RWPE2 (cell line): ENCODE results near the gene AKAP8L.

ENCODE experiments used
- ATAC-seq: fragments of 200-7000 bp; cut with Tn5 transposase; 3 replicates; pipeline ENCODE4 v1.9.1; 2021; ENCODE audit warnings: low read depth
- DNase-seq: peaks from one replicate; pipeline ENCODE4 v3.0.0-alpha.2; 2020; ENCODE audit warnings: low spot score
- H3K27ac ChIP-seq: fragments of 450-650 bp; 2 replicates; pipeline ENCODE4 v1.5.1; 2017; ENCODE audit warnings: mild to moderate bottlenecking; ENCODE audit not compliant: poor library complexity, severe bottlenecking
- H3K27me3 ChIP-seq: fragments of 250-450 bp; sonication (Bioruptor Pico); 2 replicates; pipeline ENCODE4 v1.5.1; 2021; ENCODE audit warnings: mild to moderate bottlenecking, moderate library complexity; ENCODE audit not compliant: insufficient read depth, poor library complexity, severe bottlenecking
- H3K36me3 ChIP-seq: fragments of 250-450 bp; sonication (Bioruptor Pico); 2 replicates; pipeline ENCODE4 v1.5.1; 2020; ENCODE audit warnings: low read depth, mild to moderate bottlenecking, moderate library complexity
- H3K4me1 ChIP-seq: fragments of 250-450 bp; sonication (Bioruptor Pico); 2 replicates; pipeline ENCODE4 v1.5.1; 2021; ENCODE audit warnings: mild to moderate bottlenecking, moderate library complexity; ENCODE audit not compliant: insufficient read depth, poor library complexity, severe bottlenecking
- H3K4me3 ChIP-seq: fragments of 250-450 bp; sonication (Bioruptor Pico); 2 replicates; pipeline ENCODE4 v1.5.1; 2021; ENCODE audit warnings: mild to moderate bottlenecking, moderate library complexity; ENCODE audit not compliant: severe bottlenecking
- H3K9me3 ChIP-seq: fragments of 250-450 bp; sonication (Bioruptor Pico); 2 replicates; pipeline ENCODE4 v1.5.1; 2021; ENCODE audit warnings: mild to moderate bottlenecking, moderate library complexity; ENCODE audit not compliant: severe bottlenecking
- CTCF ChIP-seq: fragments of 450-650 bp; IDR thresholded peaks from one replicate; pipeline ENCODE4 v1.5.1; 2017; ENCODE audit warnings: mild to moderate bottlenecking, moderate library complexity; ENCODE audit not compliant: poor library complexity, severe bottlenecking

The AKAP8L gene

GRCh38 chr19:15418579-15419412 lies at the start of gene AKAP8L:
AKAP8L (minus strand) TSS chr19:15418988; CDS start chr19:15418923, 65 bp downstream.
- ATAC-seq (peak; percentile 96), DNase-seq (peak; percentile 99)
- H3K9me3 ChIP-seq: peaks cover 4% of the 10 kb centered on the region
- H3K36me3 ChIP-seq: peaks cover 32% of the 10 kb centered on the region
- TF ChIP-seq CTCF: peak; percentile 75
- H3K4me1 ChIP-seq: no peaks in the 10 kb centered on the region
- peak within 1 kb of the TSS; percentile 78 for H3K4me3 ChIP-seq
- H3K27me3 ChIP-seq: no peaks in the 10 kb centered on the region
- peak within 1 kb of the TSS; percentile 51 for H3K27ac ChIP-seq

GRCh38 chr19:15467734-15468214 lies 49.0 kb upstream of the AKAP8L start:
- Histone ChIP-seq H3K4me1 (no peaks in the 10 kb centered on the region), H3K9me3 (no peaks in the 10 kb centered on the region), H3K27me3 (peaks cover 28% of the 10 kb centered on the region), H3K36me3 (no peaks in the 10 kb centered on the region), H3K4me3 (no peak overlapping the region), H3K27ac (no peak overlapping the region)
- DNase-seq (no peak), ATAC-seq (no peak)
- TF ChIP-seq CTCF: no peak

DNA sequence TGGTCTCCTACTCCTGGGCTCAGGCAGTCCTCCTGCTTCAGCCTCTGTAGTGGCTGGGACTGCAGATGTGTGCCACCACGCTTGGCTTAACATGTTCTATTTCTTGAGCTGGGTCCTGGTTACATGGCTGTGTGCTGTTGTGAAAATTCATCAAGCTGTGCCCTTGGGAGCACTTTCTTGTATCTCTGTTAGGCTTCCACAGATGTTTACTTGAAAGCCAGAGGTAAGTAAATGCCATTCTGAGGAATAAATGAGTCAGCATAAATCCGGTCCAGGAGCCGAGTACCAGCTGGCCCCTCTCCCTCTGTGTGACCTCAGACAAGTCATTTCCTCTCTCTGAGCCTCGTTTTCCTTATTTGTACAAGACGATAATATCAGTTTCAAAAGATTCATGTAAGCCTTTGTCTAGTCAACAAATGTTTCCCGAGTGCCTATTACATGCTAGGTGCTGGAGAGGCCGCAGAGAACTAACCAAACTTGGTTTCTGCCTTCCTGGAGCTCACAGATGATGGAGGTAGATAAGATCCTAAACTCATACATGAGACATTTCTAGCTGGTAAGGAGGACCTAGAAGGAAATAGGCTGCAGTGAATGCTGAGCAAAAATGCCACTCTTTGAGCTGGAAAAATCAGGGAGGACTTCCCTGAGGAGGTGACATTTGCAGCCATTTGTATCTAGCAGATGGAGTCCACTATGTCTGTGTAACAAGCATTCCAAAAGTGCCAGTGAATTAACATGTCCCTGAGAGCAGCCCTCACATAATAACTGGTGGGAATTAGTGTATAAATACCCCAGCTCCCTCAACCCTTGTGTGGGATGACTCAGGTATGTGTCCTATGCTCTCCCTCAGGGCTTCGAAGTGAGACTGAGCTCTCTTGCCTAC lies 48.3 kb upstream of the AKAP8L start:
- Histone ChIP-seq H3K4me3 (no peak overlapping the region), H3K27ac (no peak overlapping the region), H3K4me1 (no peaks in the 10 kb centered on the region), H3K36me3 (no peaks in the 10 kb centered on the region), H3K27me3 (peaks cover 28% of the 10 kb centered on the region), H3K9me3 (no peaks in the 10 kb centered on the region)
- no peak for TF ChIP-seq CTCF
- ATAC-seq: peak; percentile 74
- DNase-seq: no peak

DNA sequence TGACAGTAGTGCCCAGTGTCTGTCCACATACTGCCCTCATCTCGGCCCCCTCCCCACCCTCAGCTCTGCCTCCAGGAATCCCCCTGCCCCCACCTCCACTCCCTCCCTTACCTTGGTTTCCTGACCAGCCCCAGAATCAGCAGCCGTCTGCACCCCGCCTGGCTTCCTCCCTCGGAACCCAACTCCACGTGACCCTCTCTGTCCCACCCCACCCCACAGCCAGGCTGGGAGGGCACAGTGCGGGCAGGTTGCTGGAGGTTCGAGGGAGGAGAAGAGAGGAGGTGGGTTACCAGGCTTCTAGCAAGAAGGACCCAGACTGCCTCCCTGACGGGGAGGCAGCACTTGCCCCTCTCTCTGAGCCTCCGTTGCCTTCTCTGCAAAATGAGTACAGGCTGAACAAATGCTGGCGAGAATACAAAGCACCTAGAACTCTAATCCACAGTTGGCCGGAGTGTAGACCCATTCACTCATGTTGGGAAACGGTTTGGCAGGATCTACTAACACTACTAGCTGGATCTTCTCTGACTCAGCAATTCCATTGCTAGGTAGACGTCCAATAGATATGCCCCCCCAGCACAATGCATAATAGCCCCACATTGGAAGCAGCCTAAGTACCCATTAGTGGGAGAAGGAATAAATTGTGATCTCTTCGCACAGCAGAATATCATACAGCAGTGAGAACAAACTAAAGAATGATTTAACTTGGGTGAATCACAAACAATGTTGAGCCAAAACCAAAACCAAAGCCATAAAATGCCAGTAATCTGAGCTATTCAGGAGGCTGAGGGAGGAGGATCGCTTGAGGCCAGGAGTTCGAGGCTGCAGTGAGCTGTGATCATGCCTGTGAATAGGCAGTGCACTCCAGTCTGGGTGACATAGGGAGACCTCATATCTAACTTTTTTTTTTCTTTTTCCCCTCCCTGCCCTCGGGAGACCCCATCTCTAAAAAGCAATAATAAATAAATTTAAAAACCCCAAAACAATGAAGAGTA lies 45.9 kb upstream of the AKAP8L start, which contains the start of gene RASAL3:
Gene RASAL3 (minus strand): TSS at position 151 of the 992 bp plus-strand sequence. CDS start 186 bp downstream, outside the sequence.
- H3K4me1 ChIP-seq: no peaks in the 10 kb centered on the region
- DNase-seq: no peak
- ATAC-seq: no peak
- H3K36me3 ChIP-seq: no peaks in the 10 kb centered on the region
- H3K4me3 ChIP-seq: no peak within 1 kb of the TSS
- H3K27ac ChIP-seq: no peak within 1 kb of the TSS
- no peak for TF ChIP-seq CTCF
- H3K9me3 ChIP-seq: no peaks in the 10 kb centered on the region
- peaks cover 13% of the 10 kb centered on the region for H3K27me3 ChIP-seq
